GM10266 (cell line): Measurements from ENCODE around the gene IGSF9B.

ENCODE experiments used
- DNase-seq: peaks from one replicate; pipeline ENCODE4 v3.0.0; 2012; ENCODE audit errors: extremely low spot score
- TF ChIP-seq, protein P1 (sequence below): IDR thresholded peaks from 2 replicates; pipeline ENCODE4 v1.5.1; 2012; ENCODE audit warnings: mild to moderate bottlenecking, low read depth; ENCODE audit not compliant: control insufficient read depth, insufficient read depth; ENCODE audit errors: missing control alignments

The IGSF9B gene

DNA sequence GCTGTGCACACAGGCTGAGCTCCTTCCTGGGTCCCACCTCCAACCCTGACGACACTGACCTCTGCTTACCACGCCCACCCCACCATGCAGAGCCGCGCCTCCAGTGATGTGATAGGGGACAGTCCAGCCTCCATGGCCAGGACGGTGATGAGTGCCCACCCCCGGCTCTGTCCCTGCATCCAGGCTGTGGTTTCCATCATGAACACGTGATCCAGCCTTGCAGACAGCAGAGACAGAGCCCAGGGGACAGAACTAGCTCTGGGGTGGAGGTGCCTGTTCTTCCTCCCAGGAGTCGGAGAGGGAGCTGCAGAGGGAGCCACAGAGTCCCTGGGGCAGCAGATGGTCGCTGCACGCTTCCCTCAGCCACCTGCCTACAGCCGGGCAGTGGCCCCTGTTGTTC, 42.6 kb upstream of the IGSF9B start:
- TF ChIP-seq, protein P1, sequence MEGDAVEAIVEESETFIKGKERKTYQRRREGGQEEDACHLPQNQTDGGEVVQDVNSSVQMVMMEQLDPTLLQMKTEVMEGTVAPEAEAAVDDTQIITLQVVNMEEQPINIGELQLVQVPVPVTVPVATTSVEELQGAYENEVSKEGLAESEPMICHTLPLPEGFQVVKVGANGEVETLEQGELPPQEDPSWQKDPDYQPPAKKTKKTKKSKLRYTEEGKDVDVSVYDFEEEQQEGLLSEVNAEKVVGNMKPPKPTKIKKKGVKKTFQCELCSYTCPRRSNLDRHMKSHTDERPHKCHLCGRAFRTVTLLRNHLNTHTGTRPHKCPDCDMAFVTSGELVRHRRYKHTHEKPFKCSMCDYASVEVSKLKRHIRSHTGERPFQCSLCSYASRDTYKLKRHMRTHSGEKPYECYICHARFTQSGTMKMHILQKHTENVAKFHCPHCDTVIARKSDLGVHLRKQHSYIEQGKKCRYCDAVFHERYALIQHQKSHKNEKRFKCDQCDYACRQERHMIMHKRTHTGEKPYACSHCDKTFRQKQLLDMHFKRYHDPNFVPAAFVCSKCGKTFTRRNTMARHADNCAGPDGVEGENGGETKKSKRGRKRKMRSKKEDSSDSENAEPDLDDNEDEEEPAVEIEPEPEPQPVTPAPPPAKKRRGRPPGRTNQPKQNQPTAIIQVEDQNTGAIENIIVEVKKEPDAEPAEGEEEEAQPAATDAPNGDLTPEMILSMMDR, result no peak
- no peak for DNase-seq

DNA sequence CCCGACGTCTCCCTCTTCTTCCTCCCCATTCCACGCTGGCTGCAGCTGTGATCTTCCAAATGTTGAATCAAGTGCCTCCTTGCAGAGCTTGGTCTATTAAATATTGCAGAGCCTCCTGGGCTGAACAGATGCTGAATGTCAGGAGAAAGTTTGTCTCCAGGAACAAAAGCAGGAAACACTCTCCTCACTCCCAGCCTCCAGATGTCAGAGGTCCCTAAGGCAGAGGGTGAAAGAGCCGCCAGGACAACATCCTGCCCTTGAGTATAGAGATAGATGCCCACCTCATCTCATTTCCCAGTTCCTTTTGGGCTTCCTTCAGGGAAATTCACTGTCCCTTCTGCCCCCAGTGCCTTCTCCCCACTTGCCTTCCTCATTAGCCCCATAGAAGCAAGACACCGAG, 40.8 kb upstream of the IGSF9B start:
- DNase-seq, result no peak
- TF ChIP-seq, protein P1, result no peak

DNA sequence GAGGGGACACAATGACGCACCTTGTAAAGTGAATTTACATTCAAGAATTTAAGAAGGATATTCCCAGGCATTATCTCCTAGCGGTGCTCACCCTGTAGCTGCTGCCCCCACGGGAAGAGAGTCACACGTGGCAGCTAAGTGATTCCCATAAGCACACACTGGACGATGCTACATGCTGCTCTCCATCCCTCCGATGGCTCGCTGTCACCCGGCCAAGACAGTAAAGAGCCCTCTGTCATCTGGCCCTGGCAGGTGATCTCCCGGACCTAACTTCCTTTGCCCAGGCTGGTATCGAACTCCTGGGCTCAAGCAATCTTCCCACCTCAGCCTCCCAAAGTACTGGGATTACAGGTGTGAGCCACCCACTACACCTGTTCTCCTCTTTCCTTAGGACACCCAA, 39.9 kb upstream of the IGSF9B start:
- TF ChIP-seq, protein P1, result no peak
- no peak for DNase-seq

DNA sequence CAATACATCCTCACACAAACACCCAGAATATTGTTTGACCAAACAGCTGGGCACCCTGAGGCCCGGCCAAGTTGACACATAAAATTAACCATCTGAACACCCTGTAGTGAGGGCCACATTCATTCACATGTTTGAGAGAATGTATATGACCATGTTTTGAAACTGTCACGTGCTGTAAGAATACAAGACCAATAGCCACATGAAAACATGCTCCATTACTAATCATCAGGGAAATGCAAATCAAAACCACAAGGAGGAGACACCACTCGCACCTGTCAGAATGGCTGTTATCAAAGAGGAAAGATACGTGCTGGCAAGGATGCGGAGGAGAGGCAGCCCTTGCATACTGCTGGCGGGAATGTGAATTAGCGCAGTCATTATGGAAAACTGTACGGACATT, 38.3 kb upstream of the IGSF9B start:
- TF ChIP-seq, protein P1, result no peak
- DNase-seq, result no peak

DNA sequence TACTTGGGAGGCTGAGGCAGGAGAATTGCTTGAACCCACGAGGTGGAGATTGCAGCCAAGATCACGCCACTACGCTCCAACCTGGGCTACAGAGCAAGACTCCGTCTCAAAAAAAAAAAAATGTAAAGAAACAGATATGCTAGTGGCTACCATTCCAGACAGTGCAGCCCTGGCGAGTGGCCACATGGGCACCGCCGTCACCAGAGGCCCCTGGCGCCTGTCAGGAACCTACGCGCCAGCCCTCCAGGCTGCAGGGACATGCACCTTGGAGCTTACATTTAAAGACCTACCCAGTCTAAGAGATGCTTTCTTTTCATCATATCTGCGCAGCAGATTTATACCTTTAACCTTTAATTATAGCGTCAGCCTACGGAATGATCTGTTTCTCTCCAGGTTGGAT, 37.2 kb upstream of the IGSF9B start:
- DNase-seq, result no peak
- TF ChIP-seq, protein P1, result no peak

DNA sequence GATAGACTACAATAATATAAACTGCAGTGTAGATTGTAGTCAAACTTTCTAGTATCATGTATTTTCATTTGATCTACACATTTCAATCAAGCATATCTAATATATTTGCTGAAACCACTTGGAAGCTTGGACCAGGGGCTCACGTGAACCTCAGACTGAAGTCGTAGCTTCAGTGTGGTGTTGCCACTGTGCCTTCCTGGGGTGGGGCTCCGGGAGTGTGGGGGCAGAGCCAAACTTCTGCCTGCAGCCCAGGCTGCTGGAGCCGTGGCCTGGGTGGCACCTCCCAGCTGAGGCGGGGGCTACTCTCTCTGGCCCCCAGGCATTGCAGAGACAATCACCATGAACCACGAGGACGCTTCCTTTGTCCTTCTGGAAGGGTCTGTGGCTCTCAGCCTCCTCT, 36.3 kb upstream of the IGSF9B start:
- no peak for DNase-seq
- TF ChIP-seq, protein P1, result no peak

DNA sequence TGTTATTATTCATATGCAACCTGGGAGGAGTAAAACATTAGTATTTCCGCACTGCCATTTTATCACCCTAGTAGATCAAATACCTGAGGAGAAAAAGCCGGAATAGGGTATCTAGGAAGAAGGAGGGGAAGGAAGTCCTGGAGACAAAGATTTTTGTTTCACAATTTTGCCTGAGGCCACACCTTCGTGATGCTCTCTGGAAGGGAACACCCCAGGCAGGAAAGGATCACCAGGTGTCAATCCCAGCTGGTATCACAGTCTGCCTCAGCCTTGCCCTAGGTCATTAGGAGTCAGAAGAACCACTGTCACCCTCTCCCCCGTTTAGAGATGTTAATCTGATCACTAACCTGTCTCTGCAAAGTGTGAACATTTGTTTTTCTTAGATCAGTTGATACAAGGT, 35.4 kb upstream of the IGSF9B start:
- no peak for DNase-seq
- TF ChIP-seq, protein P1, result no peak
